ENCODE measurements around the gene DTNB.

The DTNB gene

GRCh38 chr2:25373269-25373981, 300.0 kb downstream of the DTNB start:
- no peak for DNase-seq (ENCODE audit: low read depth)
- no peak overlapping the region for H3K4me3 ChIP-seq (ENCODE audit: low read depth, low read length)
- no peak for TF ChIP-seq CTCF (conservative IDR thresholded peaks at IDR 0.05; ENCODE audit: low read depth, low read length)

- TF ChIP-seq CTCF (conservative IDR thresholded peaks at IDR 0.05; ENCODE audit: low read depth, low read length): no peak
- no peak for DNase-seq (ENCODE audit: low read depth)
- H3K4me3 ChIP-seq (ENCODE audit: low read depth, low read length): no peak overlapping the region
Measured at GRCh38 chr2:25372405-25373268, 300.7 kb downstream of the DTNB start.

GRCh38 chr2:25371253-25372241, 301.8 kb downstream of the DTNB start:
- no peak for DNase-seq (ENCODE audit: low read depth)
- H3K4me3 ChIP-seq (ENCODE audit: low read depth, low read length): no peak overlapping the region
- TF ChIP-seq CTCF (conservative IDR thresholded peaks at IDR 0.05; ENCODE audit: low read depth, low read length): no peak

GRCh38 chr2:25369876-25370275, 303.5 kb downstream of the DTNB start:
- no peak for TF ChIP-seq CTCF (conservative IDR thresholded peaks at IDR 0.05; ENCODE audit: low read depth, low read length)
- no peak overlapping the region for H3K4me3 ChIP-seq (ENCODE audit: low read depth, low read length)
- no peak for DNase-seq (ENCODE audit: low read depth)

GRCh38 chr2:25369439-25369838, 303.9 kb downstream of the DTNB start:
- no peak for DNase-seq (ENCODE audit: low read depth)
- no peak for TF ChIP-seq CTCF (conservative IDR thresholded peaks at IDR 0.05; ENCODE audit: low read depth, low read length)

GRCh38 chr2:25368660-25369059, 304.7 kb downstream of the DTNB start:
- H3K4me3 ChIP-seq (ENCODE audit: low read depth, low read length): no peak overlapping the region
- DNase-seq (ENCODE audit: low read depth): no peak
- TF ChIP-seq CTCF (conservative IDR thresholded peaks at IDR 0.05; ENCODE audit: low read depth, low read length): no peak

More at GRCh38 chr2:25369439-25369838, 303.9 kb downstream of the DTNB start:
- no peak overlapping the region for H3K4me3 ChIP-seq (ENCODE audit: low read depth, low read length)

Data from choroid plexus epithelial cell (primary cell).